ENCODE measurements around the gene MTA1.

The MTA1 gene

GRCh38 chr14:105423488-105424195, 4.0 kb downstream of the MTA1 start:
- DNase-seq: no peak

- DNase-seq: no peak
Observed at GRCh38 chr14:105424861-105425260, 5.2 kb downstream of the MTA1 start.

GRCh38 chr14:105425823-105426247, 6.2 kb downstream of the MTA1 start:
- no peak for DNase-seq

- no peak for DNase-seq
Observed at GRCh38 chr14:105426416-105427130, 6.9 kb downstream of the MTA1 start.

- no peak for DNase-seq
Observed at GRCh38 chr14:105427412-105427811, 7.8 kb downstream of the MTA1 start.

- DNase-seq: no peak
Observed at GRCh38 chr14:105427936-105428485, 8.4 kb downstream of the MTA1 start.

GRCh38 chr14:105430042-105430441, 10.4 kb downstream of the MTA1 start:
- DNase-seq: no peak

GRCh38 chr14:105430565-105430964, 10.9 kb downstream of the MTA1 start:
- no peak for DNase-seq

- DNase-seq: no peak
Observed at GRCh38 chr14:105431256-105431655, 11.6 kb downstream of the MTA1 start.

GRCh38 chr14:105432657-105433056, 13.0 kb downstream of the MTA1 start:
- DNase-seq: no peak

- no peak for DNase-seq
Observed at GRCh38 chr14:105433161-105433605, 13.6 kb downstream of the MTA1 start.

- no peak for DNase-seq
Observed at GRCh38 chr14:105436402-105436801, 16.8 kb downstream of the MTA1 start.

- DNase-seq: no peak
Observed at GRCh38 chr14:105436891-105437722, 17.5 kb downstream of the MTA1 start.

GRCh38 chr14:105437723-105438500, 18.3 kb downstream of the MTA1 start:
- DNase-seq: no peak

- no peak for DNase-seq
Observed at GRCh38 chr14:105439179-105439578, 19.6 kb downstream of the MTA1 start.

- DNase-seq: no peak
Observed at GRCh38 chr14:105439710-105440553, 20.3 kb downstream of the MTA1 start.

- DNase-seq: no peak
Observed at GRCh38 chr14:105440554-105440900, 20.9 kb downstream of the MTA1 start.

- DNase-seq: no peak
Observed at GRCh38 chr14:105440992-105441391, 21.4 kb downstream of the MTA1 start.

- no peak for DNase-seq
Observed at GRCh38 chr14:105442125-105442524, 22.5 kb downstream of the MTA1 start.

- no peak for DNase-seq
Observed at GRCh38 chr14:105442834-105443233, 23.2 kb downstream of the MTA1 start.

GRCh38 chr14:105444859-105445258, 25.2 kb downstream of the MTA1 start:
- DNase-seq: no peak
